LNCAP (cell line): ENCODE measurements around the gene RABGAP1L.
A peak's percentile ranks its signal among the peaks of the same experiment; 100 is the strongest.

Experiments used
- TF ChIP-seq, protein P1 (sequence below): fragments of 450-650 bp; IDR thresholded peaks from 2 replicates; pipeline ENCODE4 v1.5.1; 2017; ENCODE audit warnings: mild to moderate bottlenecking

RABGAP1L gene

GRCh38 chr1:174995121-174995520, 835.8 kb downstream of the RABGAP1L start:
- TF ChIP-seq, protein P1, sequence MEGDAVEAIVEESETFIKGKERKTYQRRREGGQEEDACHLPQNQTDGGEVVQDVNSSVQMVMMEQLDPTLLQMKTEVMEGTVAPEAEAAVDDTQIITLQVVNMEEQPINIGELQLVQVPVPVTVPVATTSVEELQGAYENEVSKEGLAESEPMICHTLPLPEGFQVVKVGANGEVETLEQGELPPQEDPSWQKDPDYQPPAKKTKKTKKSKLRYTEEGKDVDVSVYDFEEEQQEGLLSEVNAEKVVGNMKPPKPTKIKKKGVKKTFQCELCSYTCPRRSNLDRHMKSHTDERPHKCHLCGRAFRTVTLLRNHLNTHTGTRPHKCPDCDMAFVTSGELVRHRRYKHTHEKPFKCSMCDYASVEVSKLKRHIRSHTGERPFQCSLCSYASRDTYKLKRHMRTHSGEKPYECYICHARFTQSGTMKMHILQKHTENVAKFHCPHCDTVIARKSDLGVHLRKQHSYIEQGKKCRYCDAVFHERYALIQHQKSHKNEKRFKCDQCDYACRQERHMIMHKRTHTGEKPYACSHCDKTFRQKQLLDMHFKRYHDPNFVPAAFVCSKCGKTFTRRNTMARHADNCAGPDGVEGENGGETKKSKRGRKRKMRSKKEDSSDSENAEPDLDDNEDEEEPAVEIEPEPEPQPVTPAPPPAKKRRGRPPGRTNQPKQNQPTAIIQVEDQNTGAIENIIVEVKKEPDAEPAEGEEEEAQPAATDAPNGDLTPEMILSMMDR = no peak

DNA sequence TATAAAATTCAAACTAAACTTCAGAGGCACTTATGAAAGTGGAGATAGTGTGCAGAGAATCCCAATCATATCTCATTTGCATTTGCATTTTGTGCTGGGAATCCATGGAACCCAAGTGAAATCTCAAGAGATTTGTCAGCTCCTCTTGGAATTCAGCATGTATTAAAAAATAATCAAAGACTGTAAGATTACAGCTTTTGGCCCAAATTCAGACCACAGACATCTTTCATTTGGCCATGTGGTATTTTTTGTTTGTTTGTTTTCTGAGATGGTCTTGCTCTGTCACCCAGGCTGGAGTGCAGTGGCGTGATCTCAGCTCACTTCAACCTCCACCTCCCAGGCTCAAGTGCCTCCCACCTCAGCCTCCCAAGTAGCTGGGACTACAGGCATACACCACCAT, 836.6 kb downstream of the RABGAP1L start:
- TF ChIP-seq, protein P1 = no peak

DNA sequence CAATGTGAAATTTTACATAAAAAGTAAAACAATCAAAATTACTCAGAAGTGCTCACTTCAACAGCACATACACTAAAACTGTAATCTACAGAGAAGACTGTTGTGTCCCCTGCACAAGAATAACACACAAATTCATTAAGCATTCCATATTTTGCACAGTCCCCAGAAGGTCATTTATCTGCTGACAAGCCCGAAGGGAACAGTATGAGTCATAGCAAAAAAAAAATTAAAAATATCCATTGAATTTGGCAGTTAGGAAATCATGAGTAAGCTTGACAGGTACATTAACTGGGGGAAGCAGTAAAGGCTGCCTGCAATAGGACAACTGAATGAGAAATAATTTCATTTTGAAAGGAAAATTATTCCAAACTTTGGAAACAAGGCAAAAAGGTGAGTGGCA, 837.2 kb downstream of the RABGAP1L start:
- TF ChIP-seq, protein P1 = no peak

- TF ChIP-seq, protein P1 = no peak
Measured at GRCh38 chr1:174997041-174997440, 837.7 kb downstream of the RABGAP1L start.

GRCh38 chr1:174998569-174999215, 839.4 kb downstream of the RABGAP1L start:
- TF ChIP-seq, protein P1 = peak; percentile 82

GRCh38 chr1:174999216-174999935, 840.1 kb downstream of the RABGAP1L start:
- TF ChIP-seq, protein P1 = no peak

- TF ChIP-seq, protein P1 = no peak
Measured at GRCh38 chr1:174999936-175000696, 840.8 kb downstream of the RABGAP1L start, which contains the start of gene CACYBP. CACYBP (plus strand) TSS chr1:174999947; CDS start chr1:175000181, 234 bp downstream.
